ENCODE measurements around the gene ZNF521.
A peak's percentile ranks its signal among the peaks of the same experiment; 100 is the strongest.

ZNF521 gene

DNA sequence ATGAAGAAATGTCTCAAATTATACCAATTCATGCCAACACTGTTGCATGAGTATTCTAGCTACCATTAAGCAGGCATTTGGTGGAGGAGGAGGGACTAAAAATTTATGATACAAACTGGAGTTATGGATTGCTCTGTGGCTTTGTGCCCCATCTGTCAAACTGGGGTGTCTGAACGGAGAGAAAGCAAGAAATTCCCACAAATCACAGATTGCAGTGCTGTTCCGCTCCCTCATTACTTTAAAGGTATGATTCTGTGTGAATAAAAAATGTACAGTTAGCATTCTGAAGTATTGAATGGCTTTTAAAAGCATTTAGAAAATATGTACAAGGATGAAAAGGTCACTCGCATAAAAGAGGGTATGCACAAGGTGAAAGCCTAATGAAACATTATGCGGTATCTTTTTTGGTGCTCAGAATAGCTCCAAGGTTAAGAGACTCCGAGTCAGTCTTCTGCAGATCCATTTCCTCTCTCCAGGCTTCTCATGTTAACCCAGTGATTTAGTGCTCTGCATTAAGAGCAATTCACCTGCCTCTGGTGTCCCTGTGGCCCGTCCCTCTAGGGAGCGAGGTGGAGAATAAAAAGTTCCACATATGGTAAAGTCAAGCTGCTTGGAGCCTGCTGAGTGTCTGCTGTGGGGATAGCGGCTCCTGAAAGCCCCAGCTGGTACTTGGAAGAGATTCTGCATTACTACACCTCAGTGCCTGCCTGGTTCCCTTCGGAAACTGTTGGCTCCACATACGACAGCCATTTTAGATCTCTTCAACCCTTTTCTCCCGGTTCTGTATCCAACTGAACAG, 184.2 kb downstream of the ZNF521 start:
- DNase-seq (ENCODE audit: low spot score): no peak

GRCh38 chr18:25166113-25166512, 185.9 kb downstream of the ZNF521 start:
- no peak for DNase-seq (ENCODE audit: low spot score)

DNA sequence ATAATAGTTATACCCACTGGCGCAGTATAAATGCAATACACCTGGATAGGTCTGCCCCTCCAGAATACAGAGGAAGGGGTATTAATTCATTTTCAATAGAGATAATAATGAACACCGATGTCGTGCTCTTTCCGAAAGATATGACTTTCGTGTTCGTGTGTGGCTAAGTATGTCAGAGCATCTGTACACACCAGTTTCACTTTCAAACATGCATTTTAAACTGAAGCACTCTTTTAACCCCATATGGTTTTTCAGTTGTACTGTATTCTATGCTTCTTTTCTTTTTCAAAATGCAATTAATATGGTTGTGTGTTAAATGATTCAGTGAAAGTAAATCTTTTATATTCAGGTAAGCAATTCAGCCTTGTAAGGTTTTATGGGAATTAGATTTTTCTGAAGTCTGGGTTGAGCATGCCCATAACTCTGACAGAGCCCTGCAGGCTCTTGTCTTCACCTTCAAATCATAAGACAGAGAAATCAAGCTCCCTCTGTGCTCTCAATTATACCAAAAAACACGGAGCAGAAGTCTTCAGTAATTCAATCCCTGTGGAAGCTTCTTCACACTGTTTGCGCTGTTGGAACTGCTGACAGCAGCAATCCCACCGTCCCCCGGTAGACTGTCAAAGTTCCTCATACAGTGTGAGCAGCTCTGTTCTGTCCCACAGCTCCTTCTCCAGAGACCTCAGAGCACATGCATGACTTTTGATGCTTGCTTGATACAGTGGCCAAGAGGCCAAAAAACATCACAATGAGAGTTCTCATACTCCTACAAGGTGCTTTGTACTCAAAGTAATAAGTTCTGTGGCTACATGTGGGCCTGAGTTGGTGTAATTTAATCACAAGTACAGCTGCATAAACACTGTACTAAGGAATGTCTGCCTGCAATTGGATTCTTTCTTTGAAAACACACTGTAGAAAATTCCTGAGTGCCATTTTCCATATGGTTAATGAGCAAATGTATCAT, 186.8 kb downstream of the ZNF521 start:
- peak; percentile 11 for DNase-seq (ENCODE audit: low spot score)

DNA sequence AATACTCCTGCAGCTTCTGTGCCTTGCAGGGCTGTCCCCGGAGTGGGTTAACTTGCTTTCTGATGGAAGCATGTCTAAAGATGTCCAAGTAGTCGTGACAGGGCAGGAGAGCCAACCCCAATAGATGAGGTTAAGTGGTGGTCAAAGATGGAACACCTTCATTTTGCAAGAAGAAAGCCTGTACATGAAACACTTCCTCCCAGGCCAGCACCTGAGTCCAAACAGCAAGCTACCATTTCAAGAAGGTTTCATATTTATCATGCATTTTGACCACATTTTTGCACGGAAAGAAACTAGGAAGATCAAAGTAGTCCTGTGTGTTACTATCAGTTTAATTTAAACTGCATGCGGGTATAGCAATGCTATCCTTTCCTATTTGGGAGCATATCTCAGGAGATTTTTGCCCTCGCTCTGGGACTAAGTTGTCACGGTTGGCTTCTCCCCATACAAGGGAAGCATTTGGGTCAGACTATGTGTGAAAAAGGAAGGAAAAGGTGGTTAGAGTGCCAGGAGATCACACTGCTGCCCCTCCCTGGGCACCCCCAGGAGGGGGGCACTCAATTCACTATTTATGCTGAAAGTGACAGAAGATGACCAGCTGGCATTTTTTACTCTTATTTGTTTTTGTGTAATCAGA, 187.6 kb downstream of the ZNF521 start:
- DNase-seq (ENCODE audit: low spot score): no peak

GRCh38 chr18:25153426-25153825, 198.5 kb downstream of the ZNF521 start:
- DNase-seq (ENCODE audit: low spot score): no peak

- no peak for DNase-seq (ENCODE audit: low spot score)
Observed at GRCh38 chr18:25147877-25148488, 204.0 kb downstream of the ZNF521 start.

DNA sequence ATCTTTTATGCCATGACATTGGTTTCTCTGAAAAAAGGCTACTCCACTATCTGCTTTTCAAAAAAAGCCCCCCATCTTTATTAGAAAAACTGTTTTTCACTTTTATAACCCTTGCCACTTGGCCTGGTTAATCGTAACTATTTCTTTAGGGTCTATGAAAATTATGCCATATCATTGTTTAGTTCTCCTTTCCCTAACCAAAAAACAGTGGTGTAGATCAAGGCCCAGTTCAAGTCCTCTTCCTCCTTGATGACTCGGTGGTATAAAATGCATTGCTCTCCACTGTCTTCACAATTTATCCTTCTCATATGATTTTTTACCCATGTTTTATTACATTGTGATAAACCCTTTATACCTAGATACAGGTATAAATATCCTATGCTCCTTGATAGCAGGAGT, 205.5 kb downstream of the ZNF521 start:
- no peak for DNase-seq (ENCODE audit: low spot score)

DNA sequence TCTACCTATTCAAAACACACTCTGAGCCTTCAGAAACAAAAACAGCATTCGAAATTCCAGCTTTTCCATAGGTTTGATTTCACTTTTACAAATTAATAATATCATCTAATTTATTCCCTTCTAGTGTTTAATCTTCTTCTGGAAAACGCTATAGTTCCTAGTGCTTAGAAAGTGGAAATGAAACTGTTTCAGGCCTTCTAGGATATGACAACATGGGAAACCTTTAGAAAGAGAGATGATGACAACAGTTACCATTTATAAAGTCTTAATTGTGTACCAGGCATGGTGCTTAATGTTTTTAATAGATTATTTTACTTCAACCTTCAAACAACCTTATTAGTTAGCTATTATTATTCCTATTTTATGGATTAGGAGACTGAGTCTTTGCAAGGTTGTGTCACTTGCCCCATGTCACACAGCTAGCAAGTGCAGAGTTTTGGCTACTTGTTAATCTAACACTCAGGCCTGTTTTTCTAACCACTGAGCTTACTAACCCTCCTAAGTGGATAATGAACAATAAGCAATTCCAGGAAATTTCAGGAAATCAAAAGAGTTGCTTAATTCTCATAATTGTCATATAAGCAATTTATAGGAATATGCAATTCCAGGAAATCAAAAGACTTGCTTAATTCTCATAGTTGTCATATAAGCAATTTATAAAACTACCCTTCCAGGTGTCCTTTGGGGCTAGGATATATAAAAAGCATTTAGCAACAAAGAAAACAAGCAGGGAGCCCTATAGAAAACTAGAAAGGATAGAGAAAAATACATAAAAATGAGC, 206.0 kb downstream of the ZNF521 start:
- DNase-seq (ENCODE audit: low spot score): no peak

- peak; percentile 19 for DNase-seq (ENCODE audit: low spot score)
Observed at GRCh38 chr18:25144820-25145219, 207.1 kb downstream of the ZNF521 start.

GRCh38 chr18:25141886-25142285, 210.1 kb downstream of the ZNF521 start:
- DNase-seq (ENCODE audit: low spot score): no peak

- no peak for DNase-seq (ENCODE audit: low spot score)
Observed at GRCh38 chr18:25141399-25141798, 210.6 kb downstream of the ZNF521 start.

DNA sequence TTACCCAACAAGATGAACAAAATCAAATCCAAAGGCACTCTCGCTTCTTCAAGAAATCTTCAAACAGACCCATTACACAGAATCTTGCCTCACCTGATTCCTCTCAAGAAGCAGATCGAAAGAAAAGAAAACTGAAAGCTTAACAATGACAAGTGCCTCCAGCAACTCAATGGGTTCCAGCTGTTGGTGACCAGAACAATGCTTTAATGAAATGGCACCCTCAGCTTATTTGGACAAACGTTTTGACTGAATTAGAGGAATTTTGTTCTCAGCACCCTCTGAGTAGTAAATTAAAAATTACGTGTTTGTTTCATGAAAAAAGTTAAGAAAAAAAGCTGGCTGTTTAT, 211.0 kb downstream of the ZNF521 start:
- DNase-seq (ENCODE audit: low spot score): no peak

- DNase-seq (ENCODE audit: low spot score): no peak
Observed at GRCh38 chr18:25140124-25140961, 211.6 kb downstream of the ZNF521 start.

GRCh38 chr18:25137197-25137472, 214.8 kb downstream of the ZNF521 start:
- no peak for DNase-seq (ENCODE audit: low spot score)

GRCh38 chr18:25136416-25137196, 215.4 kb downstream of the ZNF521 start:
- peak; percentile 22 for DNase-seq (ENCODE audit: low spot score)

DNA sequence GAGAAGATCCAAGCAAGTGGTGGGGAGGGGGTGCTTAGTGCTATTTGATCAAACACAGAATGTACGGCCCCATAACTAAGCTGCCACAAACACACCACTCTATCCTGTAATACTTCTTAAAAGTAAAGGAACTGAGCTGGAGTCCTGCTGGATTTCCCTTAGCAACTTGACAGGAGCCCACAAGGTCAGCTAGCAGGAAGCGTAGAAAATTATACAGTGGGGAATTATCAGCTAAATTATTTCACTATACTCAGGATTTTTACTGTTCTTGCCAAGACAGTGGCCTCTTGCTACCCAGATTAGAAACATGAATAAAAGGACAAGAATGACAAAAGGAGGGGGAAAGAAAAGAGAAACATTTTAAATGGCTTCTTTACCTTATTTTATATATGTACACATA, 217.1 kb downstream of the ZNF521 start:
- DNase-seq (ENCODE audit: low spot score): no peak

DNA sequence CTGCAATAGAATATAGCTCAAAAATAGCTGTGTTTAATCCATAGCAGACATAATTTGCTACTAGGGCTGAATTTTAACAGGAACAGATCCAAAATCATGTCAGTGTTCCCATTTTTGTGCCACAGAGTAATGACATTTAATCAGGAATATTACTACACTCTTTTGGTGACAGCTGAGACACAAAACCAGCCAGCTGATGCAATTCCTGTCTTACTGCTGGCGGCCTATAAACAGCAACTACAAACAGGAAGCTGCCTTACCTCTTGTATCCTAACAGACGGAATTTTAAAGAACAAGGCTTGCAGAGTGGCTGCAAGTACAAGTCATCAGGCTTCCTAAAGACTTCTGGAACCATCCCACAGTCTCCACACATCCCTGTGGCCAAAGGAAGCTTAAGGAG, 218.1 kb downstream of the ZNF521 start:
- DNase-seq (ENCODE audit: low spot score): no peak

DNA sequence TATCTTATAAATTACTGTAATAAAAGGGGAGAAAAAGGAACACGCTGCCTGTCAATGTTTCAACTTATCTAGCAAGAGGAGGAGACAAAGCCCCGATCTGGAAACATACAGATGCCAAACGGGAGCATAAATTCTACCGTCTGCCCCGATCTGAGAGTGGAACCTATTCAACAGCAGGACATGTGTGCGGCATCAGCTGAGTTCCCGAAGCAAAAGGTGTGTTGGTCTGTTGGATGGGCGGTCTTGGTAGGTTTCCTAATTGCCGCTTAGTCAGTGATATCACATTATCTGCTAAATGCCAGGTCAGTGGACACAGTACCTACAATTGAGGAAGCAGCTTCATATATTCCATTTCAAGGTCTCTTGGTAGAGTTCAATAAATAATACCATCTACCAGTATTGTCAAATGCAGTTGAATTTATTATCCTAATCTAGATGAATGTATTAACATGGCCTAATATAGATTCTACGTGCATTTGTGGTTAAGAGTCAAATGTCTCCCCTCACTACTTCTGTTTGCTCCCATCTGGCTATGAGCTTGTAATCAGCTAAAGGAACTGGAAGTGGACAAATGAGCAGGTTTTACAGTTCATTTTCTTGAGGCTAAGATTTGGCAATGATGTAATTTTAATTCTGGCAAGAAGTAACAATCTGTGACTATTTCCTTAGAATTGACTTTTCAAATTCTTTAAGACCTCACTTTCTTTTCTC, 219.0 kb downstream of the ZNF521 start:
- DNase-seq (ENCODE audit: low spot score): no peak

GRCh38 chr18:25126751-25127150, 225.2 kb downstream of the ZNF521 start:
- no peak for DNase-seq (ENCODE audit: low spot score)

All from kidney tubule cell (primary cell).